Left cardiac atrium (tissue), 4 donors: Measurements from ENCODE around the gene ARL11. TPM values are rescaled to one million over a fixed set of nuclear protein-coding genes. Genes with fewer than 3 reads are reported as not detected.
A peak's percentile ranks its signal among the peaks of the same experiment; 100 is the strongest.

Experiments
- ATAC-seq, 2 donors: fragments of 200-7000 bp; cut with Tn5 transposase; one replicate each; pipeline ENCODE4 v1.9.1; 2020; ENCODE audit warnings: mild to moderate bottlenecking in 2 of 2, moderate library complexity in 2 of 2
- DNase-seq: peaks from one replicate; pipeline ENCODE4 v3.0.0-alpha.2; 2020
- intact Hi-C, 2 donors: fragments of 100-400 bp; cut with DNase I; formaldehyde crosslinking; loops; one replicate each; pipeline versions ENCODE4 v1.14.1 to v1.15.1; 2022 to 2023
- total RNA-seq, 2 donors: library from RNA; stranded (reverse); fragmentation: NEBNext Ultra II Directional; extraction: Animal tissue kit (Norgen Biotek cat#: 25700); gene quantifications; one replicate each; pipeline ENCODE4 v1.2.1, GENCODE V29; 2021
- donor health status: DM: no; HTN: yes; CAD: no.
- donor health status: DM: no; HTN: yes; CAD: no; lungs with severe emphysema.
- donor health status: DM: yes; HTN: yes; CAD: no.
- donor health status: Dilated cardiomyopathy.

ARL11 gene
- total RNA-seq, 2 donors from 2014 or later, result 0.44 to 1.7 TPM

GRCh38 chr13:49638744-49639072 lies 10.4 kb downstream of the ARL11 start:
- DNase-seq (no peak), ATAC-seq (no peak)
- intact Hi-C loops, result no loop called here

- ATAC-seq, result peak; percentile 76 to 91
- peak; percentile 58 for DNase-seq
- intact Hi-C loops, result no loop called here
Measured at GRCh38 chr13:49641801-49642291, 13.5 kb downstream of the ARL11 start.

GRCh38 chr13:49643035-49643646 lies 14.8 kb downstream of the ARL11 start:
- DNase-seq (no peak), ATAC-seq (peak in 1 of 2 donors; percentile 42)
- intact Hi-C loops, result no loop called here

- intact Hi-C loops, result no loop called here
- DNase-seq (no peak), ATAC-seq (no peak)
Measured at GRCh38 chr13:49645451-49645850, 17.1 kb downstream of the ARL11 start.

- no peak for ATAC-seq
- intact Hi-C loops, result no loop called here
- DNase-seq, result no peak
Measured at GRCh38 chr13:49646688-49647087, 18.4 kb downstream of the ARL11 start.

GRCh38 chr13:49649244-49649962 lies 21.1 kb downstream of the ARL11 start:
- intact Hi-C loops, result no loop called here
- DNase-seq, result no peak
- ATAC-seq, result no peak

- DNase-seq, result no peak
- ATAC-seq, result no peak
- intact Hi-C loops, result loop anchor here (5.0 kb wide), 1 partner anchor 197 kb away; no protein-coding TSS in a partner anchor
Measured at GRCh38 chr13:49649963-49650312, 21.6 kb downstream of the ARL11 start.

GRCh38 chr13:49651570-49652354 lies 23.5 kb downstream of the ARL11 start:
- ATAC-seq, result peak in 1 of 2 donors; percentile 23
- intact Hi-C loops, result loop anchor here (5.0 kb wide), 1 partner anchor 196 kb away; no protein-coding TSS in a partner anchor
- DNase-seq, result no peak

GRCh38 chr13:49652355-49653305 lies 24.3 kb downstream of the ARL11 start:
- ATAC-seq, result peak in 1 of 2 donors; percentile 65
- DNase-seq, result no peak
- intact Hi-C loops, result loop anchor here (5.0 kb wide), 1 partner anchor 195 kb away; no protein-coding TSS in a partner anchor

GRCh38 chr13:49653478-49653877 lies 25.2 kb downstream of the ARL11 start:
- intact Hi-C loops, result loop anchor here (5.0 kb wide), 1 partner anchor 194 kb away; no protein-coding TSS in a partner anchor
- no peak for DNase-seq
- ATAC-seq, result no peak

- DNase-seq (no peak), ATAC-seq (no peak)
- intact Hi-C loops, result loop anchor here (5.0 kb wide), 1 partner anchor 193 kb away; no protein-coding TSS in a partner anchor
Measured at GRCh38 chr13:49654011-49654410, 25.7 kb downstream of the ARL11 start.

GRCh38 chr13:49655906-49656305 lies 27.6 kb downstream of the ARL11 start:
- intact Hi-C loops, result no loop called here
- ATAC-seq, result peak in 1 of 2 donors; percentile 46
- no peak for DNase-seq

- peak; percentile 19 to 70 for ATAC-seq
- intact Hi-C loops, result no loop called here
- DNase-seq, result no peak
Measured at GRCh38 chr13:49657241-49657641, 28.9 kb downstream of the ARL11 start.

- intact Hi-C loops, result loop anchor here (5.0 to 10.0 kb wide), 2 partner anchors 183 to 1410 kb away; no protein-coding TSS in a partner anchor
- DNase-seq (no peak), ATAC-seq (no peak)
Measured at GRCh38 chr13:49664606-49665005, 36.3 kb downstream of the ARL11 start.

GRCh38 chr13:49667773-49668172 lies 39.5 kb downstream of the ARL11 start:
- peak in 1 of 2 donors; percentile 81 for ATAC-seq
- intact Hi-C loops, result loop anchor here (5.0 to 10.0 kb wide), 2 partner anchors 180 to 1407 kb away; no protein-coding TSS in a partner anchor

GRCh38 chr13:49669735-49670309 lies 41.5 kb downstream of the ARL11 start:
- intact Hi-C loops, result loop anchor here (1.0 to 10.0 kb wide), 3 partner anchors 177 to 1405 kb away; no protein-coding TSS in a partner anchor
- peak; percentile 88 to 95 for ATAC-seq
- DNase-seq, result peak; percentile 41

More at GRCh38 chr13:49667773-49668172, 39.5 kb downstream of the ARL11 start:
- DNase-seq, result no peak

GRCh38 chr13:49670828-49671227 lies 42.5 kb downstream of the ARL11 start:
- DNase-seq, result no peak
- intact Hi-C loops, result no loop called here
- ATAC-seq, result no peak
